PC-9 (cell line): ENCODE results near the gene TSPOAP1.

Experiments used
- CTCF ChIP-seq: fragments of 200-600 bp; sonication (generic); conservative IDR thresholded peaks from 2 replicates; pipeline ENCODE4 v1.6.1; 2017; ENCODE audit warnings: mixed run types, antibody characterized with exemption, mild to moderate bottlenecking, moderate library complexity
- EZH2 ChIP-seq: fragments of 200-600 bp; sonication (generic); IDR thresholded peaks from 2 replicates; pipeline ENCODE4 v1.8.0; 2017; ENCODE audit warnings: antibody characterized with exemption, low read depth

- TF ChIP-seq CTCF (no peak), EZH2 (no peak)
Observed at GRCh38 chr17:58315281-58315711, 13.3 kb downstream of the TSPOAP1 start.
